Left ventricle myocardium superior (tissue), 1 donor: ENCODE results near the gene SLC35D2. TPM values are rescaled to one million over a fixed set of nuclear protein-coding genes. Genes with fewer than 3 reads are reported as not detected.

Experiments
- ATAC-seq: fragments of 200-7000 bp; cut with Tn5 transposase; one replicate; pipeline ENCODE4 v1.9.1; 2020; ENCODE audit warnings: mild to moderate bottlenecking, moderate library complexity
- DNase-seq: peaks from one replicate; pipeline ENCODE4 v3.0.0-alpha.2; 2020
- intact Hi-C: fragments of 100-400 bp; cut with micrococcal nuclease; formaldehyde crosslinking; loops from one replicate; pipeline ENCODE4 v1.11.0; 2022
- long read RNA-seq: library from polyadenylated mRNA; unstranded; transcript quantifications from one replicate; pipeline ENCODE4 v2.0.0, GENCODE V29; 2021
- total RNA-seq: library from RNA; stranded (reverse); fragmentation: NEBNext Ultra II Directional; extraction: Animal tissue kit (Norgen Biotek cat#: 25700); gene quantifications from one replicate; pipeline ENCODE4 v1.2.1, GENCODE V29; 2021
- donor health status: DM: no; HTN: yes; CAD: no; lungs with severe emphysema.

Gene SLC35D2
- 16.0 TPM for total RNA-seq
- long read RNA-seq, transcript SLC35D2-201 (12 exons, 1,626 nt): major isoform, 20 of 37 reads
- long read RNA-seq, partial matches to known transcripts: 2 of 37 reads
- long read RNA-seq, other reads (novel, unspliced or antisense): 15 of 37 reads

DNA sequence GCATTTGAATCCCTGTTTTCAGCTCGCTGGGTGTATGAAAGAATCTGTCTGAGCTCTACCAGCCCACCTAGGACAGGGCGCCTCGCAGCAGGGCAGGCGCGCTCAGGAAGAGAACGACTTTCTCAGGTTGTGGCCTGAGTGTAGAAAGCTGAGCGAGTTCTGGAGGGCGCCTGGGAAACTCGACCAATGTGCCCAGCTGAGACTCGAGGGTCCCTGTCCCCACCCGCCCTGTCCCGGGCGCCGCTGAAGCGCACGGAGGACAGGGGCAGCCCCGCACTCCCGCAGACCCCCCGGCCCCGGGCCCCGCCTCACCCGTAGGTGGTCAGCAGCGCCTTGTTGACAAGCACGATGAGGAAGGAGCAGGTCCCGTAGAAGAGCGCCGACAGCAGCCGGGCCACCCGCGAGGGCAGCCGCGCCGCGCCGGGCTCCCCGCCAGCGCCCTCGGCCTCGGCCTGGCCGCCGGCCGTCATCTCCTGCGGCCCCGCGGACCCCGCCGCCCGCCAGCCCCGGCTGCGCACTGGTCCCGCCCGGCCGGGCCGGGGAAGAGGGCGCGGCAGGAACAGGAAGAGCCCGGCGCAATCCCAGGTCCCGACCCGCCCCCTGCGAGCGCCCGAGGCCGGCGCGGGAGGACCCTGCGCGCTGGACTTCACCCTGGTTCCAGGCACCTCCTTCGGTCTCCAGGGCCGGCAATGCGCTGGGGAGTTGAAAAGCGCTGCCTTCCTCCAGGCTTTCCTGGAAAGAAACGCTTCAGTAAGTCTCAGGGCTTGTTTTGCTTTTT lies at the start of gene SLC35D2:
Gene SLC35D2, minus strand, starts transcription at position 547 of the 778 bp plus-strand sequence. Its CDS starts 77 bp downstream, at position 470.
- peak; percentile 97 for ATAC-seq
- peak; percentile 87 for DNase-seq
- intact Hi-C loops: no loop called here

DNA sequence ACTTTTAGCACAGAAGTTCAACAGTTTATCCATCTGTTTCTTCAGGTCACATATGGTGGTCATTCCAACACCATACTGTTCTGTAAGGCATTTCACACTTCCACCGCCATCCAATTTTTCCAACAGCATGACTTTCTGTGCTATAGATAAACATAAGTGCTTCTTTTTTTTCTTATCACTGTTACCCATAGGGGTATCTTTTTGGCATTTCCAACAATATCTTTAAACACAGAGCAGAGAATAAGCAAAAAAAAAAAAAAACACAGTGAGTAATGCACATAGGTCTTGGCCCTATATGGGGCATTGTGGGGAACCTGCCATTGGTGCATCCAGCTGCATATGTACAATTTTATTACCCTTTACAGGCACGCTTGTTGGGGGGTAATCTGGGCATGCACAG lies 46.9 kb upstream of the SLC35D2 start:
- intact Hi-C loops: no loop called here
- DNase-seq (no peak), ATAC-seq (no peak)

DNA sequence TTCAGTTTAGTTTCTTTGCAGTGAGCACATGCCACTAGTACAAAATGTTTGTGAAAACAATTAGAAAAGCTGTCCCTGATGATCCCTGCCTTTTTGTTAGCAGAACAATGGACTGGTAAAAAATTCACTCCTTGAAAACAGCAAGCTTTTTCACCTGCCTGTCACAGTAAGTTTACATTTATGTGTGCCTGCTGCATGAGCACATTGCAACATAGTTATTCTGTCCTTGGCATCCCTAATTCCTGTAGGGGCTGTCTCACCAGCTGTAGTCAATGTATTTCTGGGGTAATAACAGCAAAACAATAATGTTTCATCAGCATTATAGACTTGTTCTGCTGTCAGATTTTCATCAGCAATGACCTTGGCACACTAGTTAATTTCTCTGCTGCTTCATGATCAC lies 46.2 kb upstream of the SLC35D2 start:
- intact Hi-C loops: no loop called here
- no peak for ATAC-seq
- DNase-seq: no peak

DNA sequence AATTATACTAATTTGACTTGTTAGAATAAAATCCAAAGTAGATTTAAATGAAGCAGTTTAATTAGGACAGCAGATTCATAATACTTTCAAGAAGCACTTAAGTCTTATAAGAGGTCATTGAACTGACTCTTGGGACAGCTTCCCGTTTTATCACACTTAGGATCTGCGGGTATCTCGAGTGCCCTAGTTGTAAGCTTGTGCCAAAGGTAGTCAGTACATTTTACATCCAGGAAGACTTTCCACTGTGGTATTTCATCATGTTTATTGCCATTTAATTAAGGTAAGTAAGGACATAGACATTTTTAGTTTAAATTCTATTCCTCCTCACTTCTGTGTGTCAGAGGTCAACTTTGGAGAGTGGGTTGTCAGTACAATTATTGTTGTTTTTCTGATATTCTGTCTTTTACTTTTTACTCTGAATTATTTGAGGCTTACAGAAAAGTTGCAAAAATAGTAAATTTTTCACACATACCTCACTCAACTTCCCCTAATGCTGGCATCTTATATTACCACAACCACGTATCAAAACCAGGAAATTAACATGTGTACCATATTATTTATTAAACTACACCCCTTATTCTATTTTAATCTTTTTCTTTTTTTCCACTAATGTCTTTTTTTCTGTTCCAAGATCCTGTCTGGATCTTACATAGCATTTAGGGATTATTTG lies 42.1 kb upstream of the SLC35D2 start:
- DNase-seq (no peak), ATAC-seq (no peak)
- intact Hi-C loops: no loop called here

DNA sequence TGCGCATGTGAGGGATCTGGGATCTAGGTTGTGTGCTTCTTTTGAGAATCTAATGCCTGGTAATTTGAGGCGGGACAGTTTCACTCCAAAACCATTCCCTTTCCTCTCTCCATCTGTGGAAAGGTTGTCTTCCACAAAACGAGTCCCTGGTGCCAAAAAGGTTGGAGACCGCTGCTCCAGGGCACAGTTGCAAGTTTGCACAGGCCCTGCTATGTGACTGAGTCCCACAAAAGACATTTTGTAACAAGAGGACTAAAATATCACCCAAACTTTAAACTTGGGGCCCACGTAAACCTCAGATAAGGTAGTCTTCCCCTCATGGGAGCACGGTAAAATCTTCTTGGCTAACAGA lies 40.5 kb upstream of the SLC35D2 start:
- ATAC-seq (no peak), DNase-seq (no peak)
- intact Hi-C loops: no loop called here

DNA sequence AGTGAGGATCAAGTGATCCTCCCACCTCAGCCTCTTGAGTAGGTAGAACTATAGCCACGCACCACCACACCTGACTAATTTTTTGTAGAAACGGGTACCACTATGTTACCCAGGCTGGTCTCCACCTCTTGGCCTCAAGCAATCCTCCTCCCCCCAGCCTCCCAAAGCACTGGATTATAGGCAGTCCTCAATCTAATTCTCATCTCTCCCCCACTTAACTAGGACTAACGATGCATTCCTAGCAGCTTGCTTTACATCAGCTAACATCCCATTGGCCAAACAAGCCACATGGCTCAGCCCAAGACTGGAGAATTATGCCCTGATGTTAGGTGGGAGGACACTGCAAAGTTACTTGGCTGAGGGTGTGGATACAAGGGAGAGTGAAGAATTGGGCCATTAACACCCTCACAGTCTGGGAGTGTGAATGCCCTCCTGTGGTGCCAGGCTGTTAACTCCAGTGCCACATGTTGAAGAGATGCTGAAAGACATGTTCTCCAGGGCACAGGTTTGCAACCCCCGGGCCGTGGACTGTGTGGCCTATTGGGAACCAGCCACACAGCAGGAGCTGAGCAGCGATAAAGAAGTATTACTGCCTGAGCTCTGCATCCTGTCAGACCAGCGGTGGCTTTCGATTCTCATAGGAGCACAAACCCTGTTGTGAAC lies 39.9 kb upstream of the SLC35D2 start:
- intact Hi-C loops: no loop called here
- ATAC-seq: no peak
- no peak for DNase-seq

DNA sequence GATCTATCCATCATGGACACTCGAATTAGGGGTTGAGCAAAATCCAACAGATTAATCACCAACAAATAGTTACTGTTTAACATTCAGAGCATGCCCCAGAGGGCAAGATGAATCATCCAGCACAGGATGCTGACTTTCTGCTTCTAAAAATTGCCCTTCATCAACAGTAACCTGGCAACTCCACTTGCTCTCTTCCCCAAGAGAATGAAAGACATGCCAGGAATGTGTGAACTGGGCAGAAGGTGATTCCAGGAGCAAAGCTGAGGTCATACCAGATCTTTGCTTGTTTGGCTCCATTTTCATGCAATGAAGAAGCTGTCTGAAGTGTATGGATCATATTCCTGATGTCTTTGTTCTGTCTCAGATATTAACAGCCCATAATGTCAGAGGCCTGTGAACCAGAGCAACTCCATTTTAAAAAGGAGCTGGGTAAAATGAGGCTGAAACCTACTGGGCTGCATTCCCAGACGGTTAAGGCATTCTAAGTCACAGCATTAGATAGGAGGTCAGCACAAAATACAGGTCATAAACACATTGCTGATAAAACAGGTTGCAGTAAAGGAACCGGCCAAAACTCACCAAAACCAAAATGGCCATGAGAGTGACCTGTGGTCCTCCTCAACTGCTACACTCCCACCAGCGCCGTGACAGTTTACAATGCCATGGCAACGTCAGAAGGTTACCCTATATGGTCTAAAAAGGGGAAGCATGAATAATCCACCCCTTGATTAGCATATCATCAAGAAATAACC lies 37.1 kb upstream of the SLC35D2 start:
- intact Hi-C loops: no loop called here
- peak; percentile 26 for ATAC-seq
- DNase-seq: no peak

DNA sequence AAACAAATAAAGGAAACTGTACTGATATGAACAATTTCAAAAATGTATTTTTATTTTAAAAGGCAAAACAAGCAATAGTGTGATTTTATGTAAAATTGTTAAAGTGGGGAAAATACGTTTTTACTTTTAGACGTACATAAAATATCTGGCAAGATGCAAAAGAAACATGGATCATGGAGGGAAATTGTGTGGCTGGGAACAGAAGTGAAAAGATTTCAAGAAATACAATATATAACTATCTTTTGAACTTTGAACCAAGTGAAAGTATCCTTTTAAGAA lies 36.1 kb upstream of the SLC35D2 start:
- ATAC-seq (no peak), DNase-seq (no peak)
- intact Hi-C loops: no loop called here

DNA sequence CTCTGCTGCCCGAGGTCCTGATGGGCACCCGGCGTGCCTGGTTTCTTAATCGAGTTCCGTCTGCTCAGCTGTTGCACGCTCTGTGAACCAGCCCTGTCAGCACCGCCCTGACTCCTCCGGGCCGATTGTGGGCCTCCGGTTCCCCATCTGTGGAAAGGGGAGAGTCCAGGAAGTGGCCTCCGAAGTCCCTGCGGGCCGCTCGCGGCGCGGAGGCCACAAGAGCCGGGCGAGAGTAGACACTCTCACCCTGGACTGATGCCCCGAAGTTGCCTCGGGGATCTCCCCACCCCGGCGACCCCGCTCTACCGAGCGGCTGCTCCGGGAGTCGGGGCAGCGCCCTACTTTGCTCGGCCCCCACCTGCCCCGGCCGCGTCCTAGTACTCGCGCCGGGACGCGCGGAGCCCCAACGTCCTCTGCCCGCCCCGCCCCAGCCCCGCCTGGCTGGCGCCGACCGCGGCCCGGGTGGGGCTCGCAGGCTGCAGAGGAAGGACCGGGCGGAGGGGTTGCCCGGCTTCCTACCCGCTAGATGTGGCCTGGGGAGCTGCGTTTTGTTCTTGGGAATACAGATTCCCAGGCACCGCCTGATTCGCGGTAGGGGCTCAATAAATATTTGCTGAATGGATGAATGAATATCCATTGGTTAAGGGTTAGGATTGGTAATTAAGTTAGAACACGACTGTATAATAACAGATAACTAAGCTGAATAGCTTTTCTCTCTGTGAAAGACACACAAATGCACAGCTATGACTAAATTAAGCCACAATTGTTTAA lies 35.6 kb upstream of the SLC35D2 start:
- DNase-seq (peak; percentile 89), ATAC-seq (peak; percentile 81)
- intact Hi-C loops: no loop called here

DNA sequence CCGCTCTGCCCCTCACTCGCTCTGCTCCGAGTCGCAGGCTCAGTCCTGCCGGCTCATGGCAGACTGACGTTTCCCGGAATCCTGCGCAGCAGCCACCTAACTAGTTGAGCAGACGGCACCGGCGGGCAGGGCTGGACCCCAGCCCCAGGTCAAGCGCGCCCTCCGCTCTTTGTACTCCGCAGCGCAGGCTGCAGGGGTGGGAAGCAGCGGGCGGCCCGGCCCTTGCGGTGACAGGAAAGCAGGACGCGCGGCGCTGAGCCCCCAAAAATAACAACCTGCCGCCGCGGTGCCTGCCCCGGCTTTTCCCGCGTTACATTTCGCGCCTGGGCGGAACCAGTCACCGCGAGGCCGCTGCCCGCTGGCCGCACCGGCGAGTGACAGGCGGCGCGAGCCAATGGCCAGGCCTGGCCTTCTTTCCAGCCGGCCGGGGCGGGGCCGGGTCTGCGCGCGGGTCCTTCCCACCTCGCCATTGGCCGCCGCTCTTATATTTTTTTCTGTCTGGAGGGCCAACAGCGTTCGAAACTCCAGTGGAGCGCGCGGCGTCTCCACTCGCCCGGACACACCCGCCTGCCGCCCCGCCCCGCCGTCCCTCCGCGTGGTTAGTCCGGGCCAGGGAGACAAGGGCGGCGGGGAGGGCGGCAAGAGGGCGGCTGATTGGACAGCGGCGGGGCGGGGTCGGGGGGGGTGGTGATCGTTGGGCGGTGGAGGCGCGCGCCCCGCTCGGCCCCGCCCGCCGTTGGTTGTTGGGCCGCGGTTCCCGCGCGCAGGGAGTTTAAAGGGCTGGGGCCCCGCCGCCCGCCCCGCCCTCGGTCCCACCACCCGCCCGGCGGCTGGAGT lies 34.8 kb upstream of the SLC35D2 start, which contains the start of gene ZNF367:
Gene ZNF367, minus strand, starts transcription at position 288 of the 837 bp plus-strand sequence. CDS start 338 bp downstream, outside the sequence.
- intact Hi-C loops: no loop called here
- DNase-seq (peak; percentile 99), ATAC-seq (peak; percentile 90)

DNA sequence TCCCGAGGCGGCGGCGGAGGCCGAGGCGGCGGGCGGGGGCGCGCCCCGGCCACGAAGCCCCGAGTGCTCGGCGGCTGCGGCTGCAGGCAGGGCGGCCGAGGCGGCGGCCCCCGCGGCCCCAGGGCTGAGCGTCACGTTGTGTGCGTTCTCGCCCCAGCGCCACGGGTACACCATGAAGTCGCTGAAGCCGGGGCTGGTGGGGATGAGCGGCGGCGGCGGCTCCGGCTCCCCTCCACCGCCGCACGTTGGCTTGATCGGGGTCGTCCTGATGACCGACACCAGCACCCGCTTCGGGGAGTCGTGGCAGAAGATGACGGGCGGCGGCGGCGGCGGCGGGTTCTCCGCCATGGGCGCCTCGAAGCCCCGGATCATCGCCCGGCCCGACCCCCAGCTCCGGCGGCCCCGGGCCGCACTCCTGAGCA lies 34.2 kb upstream of the SLC35D2 start:
- peak; percentile 52 for DNase-seq
- ATAC-seq: no peak
- intact Hi-C loops: no loop called here

DNA sequence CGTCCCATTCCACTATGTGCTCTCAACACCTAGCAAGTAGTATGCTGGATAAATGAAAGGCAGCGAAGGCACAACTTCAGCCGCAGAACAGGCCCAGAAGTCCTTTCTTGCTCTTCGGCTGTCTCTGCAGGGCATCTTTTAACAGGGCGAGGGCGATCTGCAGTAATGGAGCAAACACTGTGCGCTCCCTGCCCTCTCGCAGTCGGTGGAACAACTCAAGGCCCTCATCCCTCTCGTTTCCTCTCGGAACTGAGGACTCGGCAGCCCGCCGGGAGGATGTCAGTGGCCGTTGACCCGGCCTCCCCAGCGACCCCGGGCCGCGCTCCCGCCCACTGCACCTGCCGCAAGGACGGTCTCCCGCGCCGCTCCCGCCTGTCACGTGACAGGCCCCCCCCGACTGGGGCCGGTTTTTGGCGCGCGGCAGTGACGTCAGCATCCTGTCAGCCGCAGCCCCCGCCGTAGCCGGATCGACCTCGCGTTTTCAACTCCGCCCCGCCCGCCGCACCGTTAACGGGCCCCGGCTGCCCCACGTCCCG lies 33.6 kb upstream of the SLC35D2 start:
- ATAC-seq (peak; percentile 17), DNase-seq (peak; percentile 93)
- intact Hi-C loops: no loop called here

DNA sequence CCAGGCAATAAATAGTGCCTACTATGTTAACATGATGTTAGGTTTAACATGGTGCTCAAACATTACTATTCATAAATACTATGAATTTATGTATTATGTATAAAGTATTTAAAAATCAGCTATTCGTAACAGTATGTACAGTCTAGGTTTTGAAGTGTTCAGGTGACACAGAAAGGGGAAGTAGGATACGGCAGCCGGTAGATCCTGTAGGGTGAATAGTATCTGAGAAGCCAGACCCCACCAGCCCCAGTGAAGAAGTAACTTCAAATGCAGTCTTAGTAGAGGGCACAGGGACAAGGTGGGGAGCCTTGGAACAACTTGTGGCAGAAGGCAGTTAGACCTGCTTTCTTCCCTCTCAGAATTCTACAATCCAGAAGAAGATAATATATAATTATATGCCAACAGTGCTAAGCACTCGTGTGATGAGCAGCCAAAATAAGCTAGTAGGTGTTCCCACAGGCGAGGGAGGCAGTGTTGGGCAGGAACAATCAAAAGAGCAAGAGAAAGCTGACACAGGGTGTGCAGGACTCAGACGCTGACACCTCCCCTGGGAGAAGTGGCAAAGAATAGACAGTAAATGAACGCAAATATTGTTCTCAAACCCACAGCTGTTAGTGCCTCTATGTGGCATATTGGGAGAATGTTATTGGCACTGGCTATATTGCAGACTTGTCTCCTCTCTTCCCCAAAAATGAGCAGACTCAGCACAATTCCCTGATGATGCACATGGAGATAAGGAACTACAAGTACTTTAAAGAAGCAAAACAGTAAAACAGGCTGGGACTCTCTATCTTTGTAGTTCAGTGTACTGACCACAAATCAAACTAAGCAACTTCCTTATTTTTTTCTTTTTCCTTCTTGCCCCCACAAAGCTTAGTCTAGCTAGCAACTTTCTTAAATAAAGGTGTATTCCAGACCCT lies 30.1 kb upstream of the SLC35D2 start:
- no peak for DNase-seq
- intact Hi-C loops: no loop called here
- no peak for ATAC-seq

DNA sequence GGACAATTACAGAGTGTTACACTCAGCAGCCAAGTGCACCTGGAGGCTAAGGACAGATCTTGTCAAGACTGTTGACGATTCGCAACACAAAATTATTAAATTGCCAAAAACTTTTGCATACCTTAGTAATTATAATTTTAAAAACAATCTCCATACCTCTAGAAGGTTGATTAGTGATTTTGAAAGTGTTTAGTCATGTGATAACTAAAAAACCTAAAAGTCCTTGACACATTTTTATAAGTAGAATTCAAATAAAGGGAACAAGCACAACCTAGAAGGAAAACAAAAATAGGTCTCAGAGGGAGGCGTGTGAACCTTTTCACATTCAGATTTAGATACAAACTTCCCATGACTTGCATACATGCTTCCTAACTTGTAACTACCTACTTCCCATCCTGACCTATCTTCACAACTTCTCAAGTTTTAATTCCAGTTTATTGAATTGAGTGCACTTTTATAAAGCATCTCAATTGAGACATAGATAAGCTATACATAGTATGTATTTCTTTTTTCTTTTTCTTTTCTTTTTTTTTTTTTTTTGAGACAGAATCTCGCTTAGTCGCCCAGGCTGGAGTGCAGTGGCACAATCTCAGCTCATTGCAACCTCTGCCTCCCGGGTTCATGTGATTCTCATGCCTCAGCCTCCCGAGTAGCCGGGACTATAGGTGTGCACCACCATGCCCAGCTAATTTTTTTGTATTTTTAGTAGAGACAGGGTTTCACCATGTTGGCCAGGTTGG lies 28.8 kb upstream of the SLC35D2 start:
- no peak for DNase-seq
- intact Hi-C loops: no loop called here
- ATAC-seq: no peak

DNA sequence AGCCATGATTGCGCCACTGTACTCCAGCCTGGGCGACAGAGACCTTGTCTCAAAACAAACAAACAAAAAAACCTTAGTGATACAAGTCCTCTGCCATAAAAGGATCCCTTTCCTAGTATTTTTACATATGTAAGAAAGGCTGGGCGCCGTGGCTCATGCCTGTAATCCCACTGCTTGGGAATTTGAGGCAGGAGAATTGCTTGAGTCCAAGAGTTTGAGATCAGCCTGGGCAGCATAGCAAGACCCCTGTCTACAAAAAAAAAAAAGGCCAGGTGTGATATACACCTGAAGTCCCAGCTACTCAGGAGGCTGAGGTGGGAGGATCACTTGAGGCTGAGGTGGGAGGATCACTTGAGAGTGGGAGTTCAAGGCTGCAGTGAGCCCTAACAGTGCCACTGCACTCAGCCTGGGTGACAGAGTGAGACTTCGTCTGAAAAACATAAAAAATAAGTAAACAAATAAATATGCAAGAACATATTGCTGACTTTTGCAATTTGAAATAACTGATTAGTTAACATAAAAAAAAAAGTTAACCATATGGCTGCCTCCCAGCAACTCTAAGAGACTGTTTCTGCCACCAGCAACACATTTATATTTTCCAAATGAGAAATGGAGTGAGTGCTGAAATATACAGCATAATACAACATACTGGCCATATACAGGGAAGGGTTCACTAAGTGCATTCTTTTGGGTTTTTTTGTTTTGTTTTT lies 27.8 kb upstream of the SLC35D2 start:
- intact Hi-C loops: no loop called here
- ATAC-seq (no peak), DNase-seq (no peak)
